Testis (tissue), 3 donors: ENCODE results near the gene PCSK2. TPM values are rescaled to one million over a fixed set of nuclear protein-coding genes. Genes with fewer than 3 reads are reported as not detected.

Experiments used
- DNase-seq: peaks from one replicate; pipeline ENCODE4 v3.0.0-alpha.2; 2019
- H3K27ac ChIP-seq, 2 donors: fragments of 200-600 bp; sonication (generic); one replicate each; pipeline ENCODE4 v1.5.1; 2019
- H3K27me3 ChIP-seq: fragments of 200-600 bp; sonication (generic); one replicate; pipeline ENCODE4 v1.5.1; 2019
- H3K36me3 ChIP-seq: fragments of 200-600 bp; sonication (generic); one replicate; pipeline ENCODE4 v1.5.1; 2017; ENCODE audit warnings: low read depth; ENCODE audit errors: missing control alignments
- H3K4me1 ChIP-seq: fragments of 200-600 bp; sonication (generic); one replicate; pipeline ENCODE4 v1.5.1; 2019
- H3K4me3 ChIP-seq, 2 donors: fragments of 200-600 bp; sonication (generic); one replicate each; pipeline ENCODE4 v1.5.1; 2017 to 2019
- H3K9me3 ChIP-seq: fragments of 200-600 bp; sonication (generic); one replicate; pipeline ENCODE4 v1.5.1; 2017
- CTCF ChIP-seq, 3 experiments: fragments of 450-650 bp in 2 of 3; fragments of 200-600 bp in 1 of 3; sonication (generic) in 1 of 3; IDR thresholded peaks; one replicate each; pipeline ENCODE4 v1.5.1; 2016 to 2019; ENCODE audit warnings: antibody characterized with exemption in 3 of 3, mild to moderate bottlenecking in 2 of 3, moderate library complexity in 1 of 3
- POLR2A ChIP-seq: fragments of 450-650 bp; IDR thresholded peaks from one replicate; pipeline ENCODE4 v1.6.1; 2017; ENCODE audit warnings: antibody characterized with exemption, mild to moderate bottlenecking, moderate library complexity
- WGBS, 2 donors: methylation state at CpG; one replicate each; pipeline ENCODE4 v1.1.5; 2018; 5-methylcytosine and 5-hydroxymethylcytosine counted together
- intact Hi-C: fragments of 100-400 bp; cut with DNase I; formaldehyde crosslinking; loops from one replicate; pipeline ENCODE4 v1.15.1; 2023; ENCODE audit warnings: low total_unique reads
- polyA plus RNA-seq: library from polyadenylated mRNA; stranded (reverse); fragments of 350-450 nt; fragmentation: Illumina TruSeq; extraction: RNeasy Lipid Tissue Mini Kit (QIAGEN cat#74804); gene quantifications from one replicate; pipeline ENCODE4 v1.2.3, GENCODE V29; 2014; ENCODE audit warnings: low read depth, low replicate concordance; ENCODE audit not compliant: insufficient read depth
- total RNA-seq, 2 donors: library from RNA; depleted of rRNA; stranded (reverse); fragments of >200 nt; gene quantifications; one replicate each; pipeline ENCODE4 v1.2.3, GENCODE V29; 2016

PCSK2 gene
- total and polyA plus RNA-seq, 3 donors from 2014 or later: 5.1 to 40.5 (median 11.7) TPM

GRCh38 chr20:17473659-17474058 lies 246.8 kb downstream of the PCSK2 start:
- Histone ChIP-seq H3K27me3 (no peaks in the 10 kb centered on the region), H3K4me1 (no peaks in the 10 kb centered on the region), H3K27ac (no peak overlapping the region), H3K9me3 (no peaks in the 10 kb centered on the region), H3K36me3 (no peaks in the 10 kb centered on the region), H3K4me3 (no peak overlapping the region)
- no peak for DNase-seq
- 57 to 64% methylated on average over 6 of the region's 6 CpGs for WGBS, 2 donors
- intact Hi-C loops: no loop called here
- TF ChIP-seq POLR2A (no peak), CTCF (IDR thresholded peaks at IDR 0.05) (no peak)

- 78 to 80% methylated on average over 21 to 23 of the region's 23 CpGs for WGBS, 2 donors
Measured at GRCh38 chr20:17479063-17479657, 252.3 kb downstream of the PCSK2 start.

GRCh38 chr20:17480696-17481095 lies 253.9 kb downstream of the PCSK2 start:
- no peaks in the 10 kb centered on the region for H3K9me3 ChIP-seq
- no peak overlapping the region for H3K4me3 ChIP-seq
- H3K36me3 ChIP-seq: no peaks in the 10 kb centered on the region
- DNase-seq: no peak
- no peak for TF ChIP-seq POLR2A
- no peak for TF ChIP-seq CTCF (IDR thresholded peaks at IDR 0.05)
- no peaks in the 10 kb centered on the region for H3K27me3 ChIP-seq
- intact Hi-C loops: no loop called here
- H3K4me1 ChIP-seq: no peaks in the 10 kb centered on the region
- H3K27ac ChIP-seq: no peak overlapping the region
- 58 to 84% methylated on average over 10 to 11 of the region's 11 CpGs for WGBS, 2 donors

More at GRCh38 chr20:17479063-17479657, 252.3 kb downstream of the PCSK2 start:
- H3K4me1 ChIP-seq: no peaks in the 10 kb centered on the region
- H3K36me3 ChIP-seq: no peaks in the 10 kb centered on the region
- no peaks in the 10 kb centered on the region for H3K9me3 ChIP-seq
- no peak overlapping the region for H3K27ac ChIP-seq
- intact Hi-C loops: no loop called here
- H3K4me3 ChIP-seq: no peak overlapping the region
- TF ChIP-seq CTCF (IDR thresholded peaks at IDR 0.05) (no peak), POLR2A (no peak)
- no peak for DNase-seq
- no peaks in the 10 kb centered on the region for H3K27me3 ChIP-seq

- TF ChIP-seq CTCF (IDR thresholded peaks at IDR 0.05): no peak
- no peak for TF ChIP-seq POLR2A
- H3K27me3 ChIP-seq: no peaks in the 10 kb centered on the region
- no peak for DNase-seq
- no peak overlapping the region for H3K4me3 ChIP-seq
- 63 to 82% methylated on average over 16 of the region's 16 CpGs for WGBS, 2 donors
- H3K4me1 ChIP-seq: no peaks in the 10 kb centered on the region
- intact Hi-C loops: no loop called here
- no peaks in the 10 kb centered on the region for H3K9me3 ChIP-seq
- H3K27ac ChIP-seq: no peak overlapping the region
- no peaks in the 10 kb centered on the region for H3K36me3 ChIP-seq
Measured at GRCh38 chr20:17481661-17482060, 254.8 kb downstream of the PCSK2 start.

GRCh38 chr20:17482536-17482935 lies 255.7 kb downstream of the PCSK2 start:
- no peaks in the 10 kb centered on the region for H3K9me3 ChIP-seq
- H3K27me3 ChIP-seq: no peaks in the 10 kb centered on the region
- TF ChIP-seq CTCF (IDR thresholded peaks at IDR 0.05): no peak
- no peak for TF ChIP-seq POLR2A
- no peak for DNase-seq
- intact Hi-C loops: no loop called here
- no peaks in the 10 kb centered on the region for H3K4me1 ChIP-seq
- WGBS, 2 donors: 75 to 77% methylated on average over 5 of the region's 5 CpGs
- no peak overlapping the region for H3K4me3 ChIP-seq
- no peak overlapping the region for H3K27ac ChIP-seq
- no peaks in the 10 kb centered on the region for H3K36me3 ChIP-seq
